IMR-90 (cell line): ENCODE data around the gene IGLL5. TPM values are rescaled to one million over a fixed set of nuclear protein-coding genes. Genes with fewer than 3 reads are reported as not detected.
A peak's percentile ranks its signal among the peaks of the same experiment; 100 is the strongest.

ENCODE experiments used
- ATAC-seq: fragments of 200-7000 bp; cut with Tn5 transposase; 2 replicates; pipeline ENCODE4 v1.9.1; 2020; ENCODE audit warnings: low read depth, mild to moderate bottlenecking, moderate library complexity
- BruUV-seq: library from RNA; stranded (reverse); fragments of 400-500 nt; replicated peaks from 2 replicates; lab custom pipeline; 2021; lab: Mats Ljungman, UMichigan
- CTCF ChIA-PET: fragments of 300-600 bp; formaldehyde crosslinking; extraction: SDS; loops from one replicate; lab custom pipeline; 2021; ENCODE audit warnings: antibody characterized with exemption; lab: Yijun Ruan, JAX
- POLR2A ChIA-PET: fragments of 300-600 bp; sonication (Branson Sonifier 250); formaldehyde crosslinking; loops from one replicate; lab custom pipeline; 2022; ENCODE audit warnings: antibody characterized with exemption; ENCODE audit not compliant: unreplicated experiment; lab: Charles Lee
- DNase-seq: peaks from one replicate; pipeline ENCODE4 v3.0.0; 2013
- H2AFZ ChIP-seq: replicated peaks from 2 replicates; pipeline ENCODE3; 2013; ENCODE audit warnings: low read length, mild to moderate bottlenecking; ENCODE audit not compliant: poor library complexity
- H2AK5ac ChIP-seq: 2 replicates; pipeline ENCODE4 v1.6.1; 2013; ENCODE audit warnings: low read depth, low read length, inconsistent platforms
- H2AK9ac ChIP-seq: replicated peaks from 2 replicates; pipeline ENCODE3; 2013; ENCODE audit warnings: mild to moderate bottlenecking, low read depth, low read length, moderate library complexity; ENCODE audit not compliant: poor library complexity
- H2BK120ac ChIP-seq: 2 replicates; pipeline ENCODE4 v1.6.1; 2013; ENCODE audit warnings: low read depth, low read length, inconsistent platforms
- H2BK15ac ChIP-seq: 3 replicates; pipeline ENCODE4 v1.6.1; 2013; ENCODE audit warnings: low read depth, low read length, inconsistent platforms
- H2BK20ac ChIP-seq: 2 replicates; pipeline ENCODE4 v1.6.1; 2013; ENCODE audit warnings: low read depth, mild to moderate bottlenecking, inconsistent platforms, low read length, moderate library complexity
- H2BK5ac ChIP-seq: 2 replicates; pipeline ENCODE4 v1.6.1; 2013; ENCODE audit warnings: mild to moderate bottlenecking, low read depth, low read length, inconsistent platforms; ENCODE audit not compliant: poor library complexity, severe bottlenecking
- H3K14ac ChIP-seq: replicated peaks from 2 replicates; pipeline ENCODE4 v1.6.1; 2013; ENCODE audit warnings: low read depth, low read length, inconsistent platforms
- H3K18ac ChIP-seq: 2 replicates; pipeline ENCODE4 v1.6.1; 2013; ENCODE audit warnings: low read depth, low read length, control low read depth
- H3K23ac ChIP-seq: 2 replicates; pipeline ENCODE4 v1.6.1; 2013; ENCODE audit warnings: low read depth, low read length, inconsistent platforms
- H3K27ac ChIP-seq: 2 replicates; pipeline ENCODE4 v1.5.1; 2013; ENCODE audit warnings: mild to moderate bottlenecking, control low read depth, low read length; ENCODE audit not compliant: insufficient read depth
- H3K27me3 ChIP-seq: 2 replicates; pipeline ENCODE4 v1.6.1; 2013; ENCODE audit warnings: low read length; ENCODE audit not compliant: control insufficient read depth, insufficient read depth
- H3K36me3 ChIP-seq: 2 replicates; pipeline ENCODE4 v1.6.1; 2013; ENCODE audit warnings: low read length, mixed read lengths; ENCODE audit not compliant: control insufficient read depth, insufficient read depth
- H3K4ac ChIP-seq: 2 replicates; pipeline ENCODE4 v1.6.1; 2013; ENCODE audit warnings: low read depth, low read length, inconsistent platforms
- H3K4me1 ChIP-seq: 2 replicates; pipeline ENCODE4 v1.6.1; 2013; ENCODE audit warnings: low read length, mixed read lengths; ENCODE audit not compliant: control insufficient read depth, insufficient read depth
- H3K4me2 ChIP-seq: 2 replicates; pipeline ENCODE4 v1.6.1; 2013; ENCODE audit warnings: low read depth, mild to moderate bottlenecking, control low read depth, low read length, moderate library complexity
- H3K4me3 ChIP-seq: 2 replicates; pipeline ENCODE4 v1.5.1; 2013; ENCODE audit warnings: low read depth, mild to moderate bottlenecking, control low read depth, low read length, moderate library complexity; ENCODE audit not compliant: insufficient read depth
- H3K56ac ChIP-seq: 2 replicates; pipeline ENCODE4 v1.6.1; 2013; ENCODE audit warnings: low read length, inconsistent platforms; ENCODE audit not compliant: insufficient read depth; ENCODE audit errors: extremely low read depth
- H3K79me1 ChIP-seq, 2 experiments: 2 replicates each; pipeline ENCODE4 v1.6.1; 2013; ENCODE audit warnings: low read length in 2 of 2, inconsistent platforms in 1 of 2, low read depth in 1 of 2
- H3K9ac ChIP-seq: 2 replicates; pipeline ENCODE4 v1.6.1; 2013; ENCODE audit warnings: low read depth, low read length, control low read depth
- H3K9me1 ChIP-seq: 2 replicates; pipeline ENCODE4 v1.6.1; 2013; ENCODE audit warnings: low read length, inconsistent platforms; ENCODE audit not compliant: insufficient read depth
- H3K9me3 ChIP-seq: 2 replicates; pipeline ENCODE4 v1.6.1; 2013; ENCODE audit warnings: low read length; ENCODE audit not compliant: control insufficient read depth, insufficient read depth
- H4K20me1 ChIP-seq: 2 replicates; pipeline ENCODE4 v1.6.1; 2013; ENCODE audit warnings: low read length, inconsistent platforms; ENCODE audit not compliant: insufficient read depth
- H4K5ac ChIP-seq: 2 replicates; pipeline ENCODE4 v1.6.1; 2013; ENCODE audit warnings: mild to moderate bottlenecking, low read depth, low read length, control low read depth
- H4K8ac ChIP-seq, 2 experiments: 2 replicates each; pipeline ENCODE4 v1.6.1; 2013; ENCODE audit warnings: low read depth in 2 of 2, low read length in 2 of 2, control low read depth in 1 of 2, inconsistent platforms in 1 of 2
- H4K91ac ChIP-seq: 2 replicates; pipeline ENCODE4 v1.6.1; 2013; ENCODE audit warnings: low read depth, low read length, inconsistent platforms; ENCODE audit not compliant: insufficient read depth
- CHD1 ChIP-seq: IDR thresholded peaks from 2 replicates; pipeline ENCODE4 v1.6.1; 2012; ENCODE audit warnings: low read depth, low read length, improper control_type of control experiment
- FOS ChIP-seq: fragments of 150-350 bp; IDR thresholded peaks from 2 replicates; pipeline ENCODE4 v1.6.1; 2016; ENCODE audit warnings: low read depth, low read length
- MXI1 ChIP-seq: IDR thresholded peaks from 2 replicates; pipeline ENCODE4 v1.6.1; 2012; ENCODE audit warnings: low read depth, mild to moderate bottlenecking, low read length, moderate library complexity, borderline replicate concordance
- NFE2L2 ChIP-seq: fragments of 150-350 bp; IDR thresholded peaks from 2 replicates; pipeline ENCODE4 v1.6.1; 2016; ENCODE audit warnings: low read depth, mild to moderate bottlenecking, low read length
- POLR2A ChIP-seq: IDR thresholded peaks from 2 replicates; pipeline ENCODE4 v1.6.1; 2012; ENCODE audit warnings: mild to moderate bottlenecking, low read depth, low read length
- RAD21 ChIP-seq: IDR thresholded peaks from 2 replicates; pipeline ENCODE4 v1.6.1; 2012; ENCODE audit warnings: low read length, improper control_type of control experiment
- RFX5 ChIP-seq: IDR thresholded peaks from 2 replicates; pipeline ENCODE4 v1.8.0; 2012; ENCODE audit warnings: low read depth, mild to moderate bottlenecking, low read length, moderate library complexity
- WGBS, 2 experiments: methylation state at CpG; one replicate each; pipeline versions ENCODE4 v1.1.5 to v1.1.7; 2013; ENCODE audit warnings: missing lambda C conversion rate in 2 of 2; ENCODE audit not compliant: insufficient read length in 1 of 2; ENCODE audit errors: extremely low coverage in 2 of 2; 5-methylcytosine and 5-hydroxymethylcytosine counted together
- dilution Hi-C: fragments of 300-500 bp; cut with HindIII; formaldehyde crosslinking; loops from one replicate; pipeline ENCODE4 v1.14.3; 2018; ENCODE audit warnings: low sequenced_read_pairs; ENCODE audit not compliant: unreplicated experiment
- in situ Hi-C: fragments of 300-500 bp; cut with MboI; formaldehyde crosslinking; loops from 3 replicates; pipeline ENCODE4 v1.14.3; 2019; ENCODE audit warnings: low sequenced_read_pairs, inconsistent platforms, mixed read lengths
- intact Hi-C: fragments of 100-400 bp; cut with micrococcal nuclease; formaldehyde crosslinking; loops from 2 replicates; pipeline ENCODE4 v1.10.0; 2022
- polyA plus RNA-seq, 3 experiments: library from polyadenylated mRNA; depleted of rRNA; stranded (reverse); fragments of >200 nt; gene quantifications; 2 replicates each; pipeline ENCODE4 v1.2.3, GENCODE V29; 2012; ENCODE audit warnings: low replicate concordance in 1 of 3
- total RNA-seq: library from RNA; depleted of rRNA; stranded (reverse); fragments of >200 nt; gene quantifications from 2 replicates; pipeline ENCODE4 v1.2.3, GENCODE V29; 2012
- TF ChIP-seq, protein P1 (sequence below): conservative IDR thresholded peaks from 2 replicates; pipeline ENCODE4 v1.5.1; 2012; ENCODE audit warnings: mild to moderate bottlenecking, low read depth, low read length, improper control_type of control experiment

IGLL5 gene
- total and polyA plus RNA-seq, 2 of the 4 experiments (the other 2 are of a cell fraction): not detected

- Histone ChIP-seq H2AFZ (peak overlapping the region; percentile 43), H2BK20ac (no peak overlapping the region), H3K56ac (no peak overlapping the region), H3K14ac (no peak overlapping the region), H4K91ac (no peak overlapping the region), H2BK120ac (no peak overlapping the region), H3K4me3 (no peak overlapping the region), H2BK5ac (no peak overlapping the region), H3K23ac (no peak overlapping the region), H3K36me3 (no peaks in the 10 kb centered on the region), H3K9me3 (no peaks in the 10 kb centered on the region), H3K27ac (no peak overlapping the region), H3K27me3 (no peaks in the 10 kb centered on the region), H3K9ac (no peak overlapping the region), H2BK15ac (no peak overlapping the region), H3K4me2 (no peak overlapping the region), H2AK9ac (no peak overlapping the region), H4K8ac (no peak overlapping the region), H3K9me1 (no peaks in the 10 kb centered on the region), H2AK5ac (no peak overlapping the region), H3K79me1 (no peaks in the 10 kb centered on the region), H4K20me1 (no peaks in the 10 kb centered on the region), H3K4ac (no peak overlapping the region), H3K4me1 (no peaks in the 10 kb centered on the region), H3K18ac (no peak overlapping the region), H4K5ac (no peak overlapping the region)
- ChIA-PET CTCF (no interaction called here), POLR2A (no interaction called here)
- ATAC-seq: no peak
- in situ Hi-C loops (no loop called here), dilution Hi-C loops (no loop called here), intact Hi-C loops (no loop called here)
- 76% methylated on average over 7 of the region's 16 CpGs; no CpG with 5 or more reads in 1 of the 2 experiments for WGBS, 2 experiments
- DNase-seq: no peak
- TF ChIP-seq MXI1 (no peak), FOS (no peak), CHD1 (no peak), NFE2L2 (no peak), RAD21 (no peak), POLR2A (no peak), RFX5 (no peak)
- TF ChIP-seq, protein P1, sequence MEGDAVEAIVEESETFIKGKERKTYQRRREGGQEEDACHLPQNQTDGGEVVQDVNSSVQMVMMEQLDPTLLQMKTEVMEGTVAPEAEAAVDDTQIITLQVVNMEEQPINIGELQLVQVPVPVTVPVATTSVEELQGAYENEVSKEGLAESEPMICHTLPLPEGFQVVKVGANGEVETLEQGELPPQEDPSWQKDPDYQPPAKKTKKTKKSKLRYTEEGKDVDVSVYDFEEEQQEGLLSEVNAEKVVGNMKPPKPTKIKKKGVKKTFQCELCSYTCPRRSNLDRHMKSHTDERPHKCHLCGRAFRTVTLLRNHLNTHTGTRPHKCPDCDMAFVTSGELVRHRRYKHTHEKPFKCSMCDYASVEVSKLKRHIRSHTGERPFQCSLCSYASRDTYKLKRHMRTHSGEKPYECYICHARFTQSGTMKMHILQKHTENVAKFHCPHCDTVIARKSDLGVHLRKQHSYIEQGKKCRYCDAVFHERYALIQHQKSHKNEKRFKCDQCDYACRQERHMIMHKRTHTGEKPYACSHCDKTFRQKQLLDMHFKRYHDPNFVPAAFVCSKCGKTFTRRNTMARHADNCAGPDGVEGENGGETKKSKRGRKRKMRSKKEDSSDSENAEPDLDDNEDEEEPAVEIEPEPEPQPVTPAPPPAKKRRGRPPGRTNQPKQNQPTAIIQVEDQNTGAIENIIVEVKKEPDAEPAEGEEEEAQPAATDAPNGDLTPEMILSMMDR: no peak
- BruUV-seq: no TSS peak
Measured at GRCh38 chr22:22929381-22930221, 42.0 kb downstream of the IGLL5 start.
